ENCODE data around the gene SLC6A4. TPM values are rescaled to one million over a fixed set of nuclear protein-coding genes. Genes with fewer than 3 reads are reported as not detected.
A peak's percentile ranks its signal among the peaks of the same experiment; 100 is the strongest.

The SLC6A4 gene
- 1.3 TPM for total RNA-seq

DNA sequence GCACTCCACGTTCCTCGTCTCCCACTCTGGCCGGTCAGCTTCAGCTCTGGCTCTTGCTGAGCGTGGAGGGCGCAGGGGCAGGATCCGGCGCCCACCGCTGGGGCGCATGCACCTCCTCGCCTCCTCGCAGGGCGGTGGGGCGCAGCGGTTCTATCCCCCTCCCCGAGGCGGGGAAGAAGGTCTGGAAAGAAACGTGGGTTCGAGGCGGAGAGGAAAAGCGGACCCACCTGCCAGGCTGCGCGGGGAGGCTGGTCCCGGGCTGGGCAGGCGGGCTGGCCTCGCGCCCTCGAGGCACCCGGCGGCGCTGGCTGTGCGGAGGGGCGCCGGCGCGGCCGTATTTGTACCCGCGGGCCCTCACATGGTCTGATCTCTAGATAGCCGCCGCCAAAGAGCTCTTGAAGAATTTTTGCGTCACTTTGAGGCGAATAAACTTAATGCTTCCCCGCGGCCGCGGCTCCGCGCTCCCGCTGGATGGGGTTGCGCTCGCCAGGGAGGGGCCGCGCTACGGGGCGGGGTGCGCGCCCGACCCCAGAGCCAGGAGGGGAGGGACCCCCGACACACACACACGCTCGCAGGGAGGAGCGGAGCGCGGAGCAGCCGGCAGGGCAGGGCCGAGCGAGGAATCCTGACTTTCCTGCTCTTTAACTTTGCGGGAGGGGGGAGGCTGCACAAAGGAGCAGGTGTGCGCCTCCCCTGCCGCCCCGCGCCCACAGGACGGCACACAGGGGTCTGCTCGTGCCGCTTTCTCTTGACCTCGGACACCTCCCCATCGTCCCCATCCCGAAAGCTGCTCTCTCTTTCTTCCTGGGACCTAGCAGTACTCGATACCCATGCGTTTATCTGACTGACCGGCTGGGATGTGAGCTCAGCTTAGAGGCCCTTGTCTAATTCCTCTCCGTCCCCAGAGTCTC, at the start of gene SLC6A4:
SLC6A4 (minus strand) TSS at position 312 of the 911 bp plus-strand sequence. CDS start 13,739 bp downstream, outside the sequence.
- no peak for DNase-seq (ENCODE audit: low spot score)

GRCh38 chr17:30279156-30279555, 43.7 kb upstream of the SLC6A4 start:
- DNase-seq (ENCODE audit: low spot score), result no peak

DNA sequence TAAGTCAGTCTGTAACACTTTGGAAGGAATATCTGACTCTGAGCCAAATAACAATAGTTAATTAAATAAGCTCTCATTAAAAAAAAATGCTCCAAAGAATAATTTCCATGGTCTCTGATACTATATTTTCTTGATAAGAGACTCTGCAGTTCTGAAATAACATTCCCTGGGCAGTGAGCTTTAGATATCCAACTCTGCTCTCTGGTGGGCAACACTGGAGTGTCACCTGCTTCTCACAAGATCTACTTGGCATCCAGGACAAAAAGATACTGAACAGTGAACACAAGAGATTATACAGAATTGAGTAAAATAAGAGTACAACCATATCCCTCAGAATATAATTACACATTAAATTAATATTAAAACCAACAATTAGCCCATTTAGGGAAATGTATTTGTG, 42.5 kb upstream of the SLC6A4 start:
- DNase-seq (ENCODE audit: low spot score), result no peak

- no peak for DNase-seq (ENCODE audit: low spot score)
Observed at GRCh38 chr17:30275911-30276310, 40.4 kb upstream of the SLC6A4 start.

GRCh38 chr17:30274887-30275286, 39.4 kb upstream of the SLC6A4 start:
- DNase-seq (ENCODE audit: low spot score), result no peak

DNA sequence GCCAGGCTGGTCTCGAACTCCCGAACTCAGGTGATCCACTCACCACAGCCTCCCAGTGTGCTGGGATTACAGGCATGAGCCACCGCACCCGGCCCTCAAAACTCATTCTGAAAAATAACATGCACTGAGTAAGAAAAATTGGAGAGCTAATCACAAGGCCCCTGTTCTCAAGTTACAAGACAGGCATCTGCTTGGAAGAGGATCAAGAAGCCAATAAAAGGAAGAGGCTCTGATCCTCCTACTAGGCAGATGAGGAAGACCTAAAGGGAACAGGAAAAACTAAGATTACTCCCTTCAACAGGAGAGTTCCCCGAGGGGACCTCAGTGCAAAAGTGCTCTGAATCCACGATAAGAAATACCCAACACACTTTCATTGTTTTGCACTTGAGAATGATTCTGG, 37.9 kb upstream of the SLC6A4 start:
- DNase-seq (ENCODE audit: low spot score), result no peak

DNA sequence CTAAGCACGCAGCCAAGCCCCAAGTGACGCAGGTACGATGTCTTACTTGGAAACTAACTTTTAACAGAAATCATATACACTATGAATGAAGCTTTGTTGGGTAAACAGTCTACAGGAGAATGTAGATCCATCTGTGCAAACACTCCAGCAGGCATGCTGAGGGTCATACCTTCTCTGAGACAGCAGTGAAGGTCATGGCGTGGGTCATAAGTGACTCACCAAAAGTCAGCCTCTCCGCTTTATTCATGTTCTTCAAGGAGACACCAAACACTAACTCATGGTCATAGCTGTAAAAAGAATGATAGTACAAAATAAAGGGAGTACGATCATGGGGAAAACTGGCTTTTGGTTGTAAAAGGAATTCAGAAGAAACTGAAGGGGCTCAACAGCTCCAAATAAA, 35.6 kb upstream of the SLC6A4 start:
- DNase-seq (ENCODE audit: low spot score), result no peak

DNA sequence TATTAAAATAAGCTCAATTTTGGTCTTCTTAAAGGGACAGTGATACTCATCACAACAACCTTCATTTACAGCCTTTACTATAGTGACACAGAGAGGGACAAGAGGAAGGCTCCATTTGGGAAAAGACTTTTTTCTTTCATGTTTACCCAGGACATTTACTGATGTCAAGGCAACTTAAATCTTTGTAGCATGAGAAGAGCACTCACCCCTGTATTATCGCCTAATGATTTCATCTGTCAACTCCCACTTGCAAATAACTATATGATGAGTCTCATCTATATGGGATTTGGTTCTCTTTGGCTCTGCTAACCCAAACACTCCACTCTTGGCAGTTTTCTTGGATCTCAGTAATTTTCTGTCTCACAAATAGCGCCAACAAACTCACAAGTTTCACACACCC, 32.1 kb upstream of the SLC6A4 start:
- DNase-seq (ENCODE audit: low spot score), result no peak

GRCh38 chr17:30263552-30264333, 28.2 kb upstream of the SLC6A4 start:
- no peak for DNase-seq (ENCODE audit: low spot score)

DNA sequence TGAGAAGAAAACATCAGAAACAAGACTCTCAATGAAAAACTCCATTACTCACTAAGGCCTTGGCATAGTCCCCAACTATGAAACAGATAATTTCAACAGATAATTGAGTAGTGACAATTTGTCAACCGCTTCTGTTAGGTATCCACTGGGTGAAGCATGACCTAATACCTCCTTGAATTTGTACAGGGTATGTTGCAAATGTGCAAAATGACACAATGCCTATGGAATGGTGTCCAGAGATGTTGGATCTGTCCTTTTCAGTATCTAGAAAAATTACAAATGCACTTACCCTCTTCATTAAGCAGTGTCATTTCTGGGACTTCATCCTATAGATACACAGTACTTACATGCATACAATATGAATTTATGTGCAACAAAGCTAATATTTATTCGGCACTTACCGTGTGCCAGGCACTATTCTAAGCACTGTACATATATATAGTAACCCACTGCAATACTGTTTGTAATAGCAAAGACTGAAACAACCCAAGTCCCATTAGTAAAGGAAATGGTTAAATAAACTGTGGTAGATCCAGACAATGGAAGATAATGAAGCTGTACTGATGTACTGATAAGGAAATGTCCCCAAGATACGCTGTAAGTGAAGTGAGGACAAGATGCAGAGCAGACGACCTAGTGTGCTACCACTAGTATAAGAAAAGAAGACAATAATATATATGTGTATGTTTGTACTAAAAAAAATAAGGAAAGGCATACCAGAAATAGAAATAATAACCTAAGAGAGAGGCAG, 21.4 kb upstream of the SLC6A4 start:
- DNase-seq (ENCODE audit: low spot score), result no peak

DNA sequence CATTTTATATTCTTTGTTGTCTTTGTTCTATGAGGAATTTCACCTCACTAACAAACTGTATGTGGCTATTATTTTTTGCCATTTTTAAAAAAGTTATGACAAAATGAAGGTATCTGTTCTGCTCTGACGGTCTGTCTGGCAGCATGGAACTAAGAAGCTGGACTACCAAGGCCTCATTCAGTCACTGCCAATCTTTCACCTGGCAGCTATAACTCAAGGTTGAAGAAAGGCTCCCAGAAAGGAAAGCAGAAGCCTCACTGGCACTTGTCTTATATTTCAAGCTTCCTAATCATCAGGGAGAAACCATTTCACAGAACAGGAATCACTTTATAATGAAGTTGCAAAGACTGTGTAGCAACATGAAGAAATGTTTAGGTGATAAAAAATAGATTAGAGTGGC, 18.7 kb upstream of the SLC6A4 start:
- no peak for DNase-seq (ENCODE audit: low spot score)

- DNase-seq (ENCODE audit: low spot score), result peak; percentile 70
Observed at GRCh38 chr17:30253312-30253711, 17.8 kb upstream of the SLC6A4 start.

DNA sequence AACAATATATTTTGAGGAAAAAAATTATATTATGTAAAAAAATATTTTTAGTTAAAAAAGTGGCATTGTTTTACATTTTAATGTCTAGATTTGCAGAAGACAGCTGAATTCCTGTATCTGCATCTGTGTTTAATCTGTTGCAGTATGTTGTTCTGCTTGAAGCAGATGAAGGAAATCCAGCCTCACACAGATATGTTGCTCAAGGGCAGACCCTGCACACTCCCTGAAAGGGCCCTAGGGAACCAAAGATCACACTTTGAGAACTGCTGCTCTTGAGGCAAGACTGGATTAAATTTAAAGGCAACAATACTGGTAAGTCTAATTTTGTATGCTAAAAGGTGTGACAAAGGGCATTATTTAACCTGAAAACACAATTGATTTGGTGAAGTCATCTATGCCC, 16.4 kb upstream of the SLC6A4 start:
- no peak for DNase-seq (ENCODE audit: low spot score)

DNA sequence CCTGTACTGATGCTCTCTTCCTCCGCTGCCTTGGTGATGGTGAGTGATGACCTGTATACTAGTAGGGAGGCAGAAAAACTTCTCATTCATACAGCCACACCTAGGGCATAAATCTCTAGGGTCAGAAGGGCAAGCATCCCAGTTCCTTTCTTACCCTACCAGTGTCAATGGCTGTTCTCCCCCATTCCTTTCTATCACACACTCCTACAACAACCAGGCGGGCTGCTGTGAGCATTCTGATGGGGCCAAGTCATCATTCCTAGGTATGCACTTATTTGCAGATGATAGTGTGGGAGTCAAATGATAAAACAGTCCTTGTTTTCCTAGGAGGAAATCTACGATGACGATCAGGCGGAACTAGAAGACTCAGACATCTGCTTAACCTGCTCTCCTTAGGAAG, 14.0 kb upstream of the SLC6A4 start:
- no peak for DNase-seq (ENCODE audit: low spot score)

DNA sequence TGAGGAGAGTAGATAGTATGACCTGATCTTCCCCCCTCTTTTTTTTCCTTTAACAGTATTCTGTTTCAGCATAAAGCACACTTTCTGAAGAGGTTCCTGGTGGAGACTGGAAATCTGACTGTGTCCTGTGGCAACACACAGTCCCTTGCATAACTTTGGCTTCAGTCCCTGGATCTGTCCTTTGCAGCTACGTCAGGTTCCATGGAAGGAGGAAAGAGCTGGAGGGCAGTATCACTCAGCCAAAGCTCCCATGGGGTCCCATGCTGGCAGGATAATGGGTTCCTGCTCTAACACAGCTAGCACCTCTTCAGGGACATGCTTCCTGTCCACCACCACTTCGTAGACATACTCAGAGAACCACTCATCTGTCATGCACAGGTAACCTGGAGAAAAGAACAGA, 13.3 kb upstream of the SLC6A4 start:
- no peak for DNase-seq (ENCODE audit: low spot score)

- no peak for DNase-seq (ENCODE audit: low spot score)
Observed at GRCh38 chr17:30246460-30246859, 11.0 kb upstream of the SLC6A4 start.

DNA sequence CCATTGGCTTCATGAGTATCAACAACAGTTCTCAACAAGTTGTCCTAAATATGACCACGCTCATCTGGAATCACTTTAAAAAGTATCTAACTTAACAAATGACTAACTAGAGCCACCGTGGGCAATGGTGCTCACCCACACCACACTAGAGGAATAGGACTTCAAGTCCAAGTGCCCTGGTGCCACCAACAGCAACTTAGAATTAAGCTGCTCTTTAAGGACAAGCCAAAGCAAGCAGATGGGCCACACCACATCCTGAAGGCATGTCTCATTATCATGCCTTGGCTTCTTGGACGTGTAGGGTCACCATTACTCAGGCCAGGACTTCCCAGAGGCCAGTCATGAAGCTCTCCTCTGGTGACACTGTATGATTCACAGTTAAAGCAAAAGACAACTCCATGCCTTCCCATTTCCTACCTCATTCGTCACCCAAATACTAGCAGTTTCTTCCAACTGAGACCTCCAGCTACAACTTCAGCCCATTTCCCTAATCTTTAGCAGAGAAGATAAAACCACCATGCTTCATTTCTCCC, 9.4 kb upstream of the SLC6A4 start:
- DNase-seq (ENCODE audit: low spot score), result no peak

DNA sequence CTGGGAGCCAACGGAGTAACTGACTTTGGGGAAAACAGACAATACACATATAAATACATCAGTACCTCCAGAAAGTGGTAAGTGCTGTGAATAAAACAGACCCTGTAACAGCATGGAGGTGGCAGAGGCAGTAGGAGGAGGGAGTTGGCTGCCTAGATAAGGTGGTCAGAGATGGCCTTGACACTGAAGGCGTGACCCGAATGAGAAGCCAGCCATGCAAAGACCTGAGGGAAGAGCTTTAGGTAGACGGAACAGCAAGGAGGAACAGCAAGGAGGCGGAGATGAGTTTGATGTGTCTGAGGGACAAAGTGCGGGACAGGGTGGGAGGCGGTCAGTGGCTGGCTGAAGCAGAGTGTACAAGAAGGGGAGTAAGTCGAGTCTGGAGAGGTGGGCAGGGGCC, 8.1 kb upstream of the SLC6A4 start:
- no peak for DNase-seq (ENCODE audit: low spot score)

- DNase-seq (ENCODE audit: low spot score), result no peak
Observed at GRCh38 chr17:30243002-30243401, 7.5 kb upstream of the SLC6A4 start.

GRCh38 chr17:30241051-30241450, 5.6 kb upstream of the SLC6A4 start:
- no peak for DNase-seq (ENCODE audit: low spot score)

GRCh38 chr17:30240177-30240576, 4.7 kb upstream of the SLC6A4 start:
- DNase-seq (ENCODE audit: low spot score), result no peak

- DNase-seq (ENCODE audit: low spot score), result no peak
Observed at GRCh38 chr17:30239089-30239462, 3.6 kb upstream of the SLC6A4 start.
